ENCODE data around the gene MTCH2.
A peak's percentile ranks its signal among the peaks of the same experiment; 100 is the strongest.

The MTCH2 gene

GRCh38 chr11:47642099-47642855 is at the start of gene MTCH2:
TSS of gene MTCH2 (minus strand) at chr11:47642559. CDS start at chr11:47642465, 94 bp downstream.
- peak within 1 kb of the TSS; percentile 84 for H3K4me3 ChIP-seq (ENCODE audit: insufficient read depth, low read length, poor library complexity, severe bottlenecking)

GRCh38 chr11:47691979-47692378 is 49.6 kb upstream of the MTCH2 start:
- no peak overlapping the region for H3K9ac ChIP-seq (ENCODE audit: low read length)
- no peak for TF ChIP-seq CTCF (IDR thresholded peaks at IDR 0.05; ENCODE audit: insufficient read depth, low read length, poor library complexity, severe bottlenecking)
- no peak for TF ChIP-seq EZH2phosphoT487 (conservative IDR thresholded peaks at IDR 0.05; ENCODE audit: low read length)
- no peaks in the 10 kb centered on the region for H3K9me2 ChIP-seq (replicated peaks; ENCODE audit: insufficient read depth, low read length)
- no peaks in the 10 kb centered on the region for H3K9me3 ChIP-seq (ENCODE audit: insufficient read depth, low read length)
- H3K27me3 ChIP-seq (ENCODE audit: low read length), result no peaks in the 10 kb centered on the region
- H3K27ac ChIP-seq (ENCODE audit: low read depth, low read length), result no peak overlapping the region
- no peak overlapping the region for H3K4me2 ChIP-seq (ENCODE audit: low read depth, low read length, poor library complexity, severe bottlenecking)
- H4K20me1 ChIP-seq (ENCODE audit: low read depth, low read length), result no peaks in the 10 kb centered on the region
- no peaks in the 10 kb centered on the region for H3K79me2 ChIP-seq (ENCODE audit: insufficient read depth, low read length)
- H2AFZ ChIP-seq (ENCODE audit: low read depth, low read length, severe bottlenecking), result no peak overlapping the region
- no peaks in the 10 kb centered on the region for H3F3A ChIP-seq (ENCODE audit: insufficient read depth)
- no peaks in the 10 kb centered on the region for H3K36me3 ChIP-seq (ENCODE audit: low read length)
- no peak overlapping the region for H3K4me3 ChIP-seq (ENCODE audit: insufficient read depth, low read length, poor library complexity, severe bottlenecking)

More at GRCh38 chr11:47642099-47642855, at the start of gene MTCH2:
- Histone ChIP-seq H3K9ac (ENCODE audit: low read length) (peak within 1 kb of the TSS; percentile 91), H4K20me1 (ENCODE audit: low read depth, low read length) (no peaks in the 10 kb centered on the region), H3K27ac (ENCODE audit: low read depth, low read length) (peak within 1 kb of the TSS; percentile 61), H3K9me2 (replicated peaks; ENCODE audit: insufficient read depth, low read length) (no peaks in the 10 kb centered on the region), H3K4me2 (ENCODE audit: low read depth, low read length, poor library complexity, severe bottlenecking) (peak within 1 kb of the TSS; percentile 88), H3K9me3 (ENCODE audit: insufficient read depth, low read length) (no peaks in the 10 kb centered on the region), H3K27me3 (ENCODE audit: low read length) (no peaks in the 10 kb centered on the region), H3K79me2 (ENCODE audit: insufficient read depth, low read length) (peaks cover 36% of the 10 kb centered on the region), H3F3A (ENCODE audit: insufficient read depth) (no peaks in the 10 kb centered on the region), H2AFZ (ENCODE audit: low read depth, low read length, severe bottlenecking) (peak within 1 kb of the TSS; percentile 59), H3K36me3 (ENCODE audit: low read length) (peaks cover 15% of the 10 kb centered on the region; the same call in 1 of the 2 replicates)
- TF ChIP-seq EZH2phosphoT487 (conservative IDR thresholded peaks at IDR 0.05; ENCODE audit: low read length) (no peak), CTCF (IDR thresholded peaks at IDR 0.05; ENCODE audit: insufficient read depth, low read length, poor library complexity, severe bottlenecking) (no peak)

GRCh38 chr11:47689480-47689879 is 47.1 kb upstream of the MTCH2 start:
- TF ChIP-seq EZH2phosphoT487 (conservative IDR thresholded peaks at IDR 0.05; ENCODE audit: low read length), result no peak
- no peak for TF ChIP-seq CTCF (IDR thresholded peaks at IDR 0.05; ENCODE audit: insufficient read depth, low read length, poor library complexity, severe bottlenecking)
- H3F3A ChIP-seq (ENCODE audit: insufficient read depth), result no peaks in the 10 kb centered on the region
- no peak overlapping the region for H2AFZ ChIP-seq (ENCODE audit: low read depth, low read length, severe bottlenecking)
- H3K9ac ChIP-seq (ENCODE audit: low read length), result no peak overlapping the region
- no peaks in the 10 kb centered on the region for H3K27me3 ChIP-seq (ENCODE audit: low read length)
- H3K9me2 ChIP-seq (replicated peaks; ENCODE audit: insufficient read depth, low read length), result no peaks in the 10 kb centered on the region
- H3K4me2 ChIP-seq (ENCODE audit: low read depth, low read length, poor library complexity, severe bottlenecking), result no peak overlapping the region
- H3K9me3 ChIP-seq (ENCODE audit: insufficient read depth, low read length), result no peaks in the 10 kb centered on the region
- H3K27ac ChIP-seq (ENCODE audit: low read depth, low read length), result no peak overlapping the region
- H3K36me3 ChIP-seq (ENCODE audit: low read length), result no peaks in the 10 kb centered on the region
- H4K20me1 ChIP-seq (ENCODE audit: low read depth, low read length), result no peaks in the 10 kb centered on the region
- H3K79me2 ChIP-seq (ENCODE audit: insufficient read depth, low read length), result no peaks in the 10 kb centered on the region
- H3K4me3 ChIP-seq (ENCODE audit: insufficient read depth, low read length, poor library complexity, severe bottlenecking), result no peak overlapping the region

All from SU-DHL-6 (cell line).